SJCRH30 (cell line): ENCODE data around the gene SYNJ1. TPM values are rescaled to one million over a fixed set of nuclear protein-coding genes. Genes with fewer than 3 reads are reported as not detected.

Experiments
- DNase-seq, 2 experiments: peaks; one replicate each; pipeline ENCODE4 v3.0.0-alpha.2; 2015 to 2020
- H3K27ac ChIP-seq: fragments of 250-450 bp; sonication (Bioruptor Pico); 2 replicates; pipeline ENCODE4 v1.5.1; 2020; ENCODE audit warnings: mild to moderate bottlenecking, moderate library complexity
- H3K27me3 ChIP-seq: fragments of 250-450 bp; sonication (Bioruptor Pico); 2 replicates; pipeline ENCODE4 v1.5.1; 2020; ENCODE audit warnings: mild to moderate bottlenecking, moderate library complexity
- H3K36me3 ChIP-seq: fragments of 250-450 bp; sonication (Bioruptor Pico); 2 replicates; pipeline ENCODE4 v1.5.1; 2020; ENCODE audit warnings: mild to moderate bottlenecking, moderate library complexity
- H3K4me1 ChIP-seq: fragments of 250-450 bp; sonication (Bioruptor Pico); 2 replicates; pipeline ENCODE4 v1.5.1; 2020; ENCODE audit warnings: mild to moderate bottlenecking, moderate library complexity
- H3K4me3 ChIP-seq: fragments of 250-450 bp; sonication (Bioruptor Pico); 2 replicates; pipeline ENCODE4 v1.5.1; 2020; ENCODE audit warnings: mild to moderate bottlenecking, moderate library complexity
- H3K9me3 ChIP-seq: fragments of 250-450 bp; sonication (Bioruptor Pico); replicated peaks from 2 replicates; pipeline ENCODE4 v1.5.1; 2020; ENCODE audit warnings: mild to moderate bottlenecking, moderate library complexity
- total RNA-seq: library from RNA; depleted of rRNA; stranded (reverse); fragments of >200 nt; shearing (Covaris generic); gene quantifications from 2 replicates; pipeline ENCODE4 v1.2.3, GENCODE V29; 2014

The SYNJ1 gene
- total RNA-seq, 1 experiment from 2014 or later = 9.7 TPM

- no peak for DNase-seq
- no peaks in the 10 kb centered on the region for H3K4me1 ChIP-seq
- no peak overlapping the region for H3K4me3 ChIP-seq
- H3K27me3 ChIP-seq = no peaks in the 10 kb centered on the region
- no peaks in the 10 kb centered on the region for H3K9me3 ChIP-seq
- no peak overlapping the region for H3K27ac ChIP-seq
- peaks cover 5% of the 10 kb centered on the region; the same call in 1 of the 2 replicates for H3K36me3 ChIP-seq
Measured at GRCh38 chr21:32599091-32599490, 128.7 kb downstream of the SYNJ1 start.

DNA sequence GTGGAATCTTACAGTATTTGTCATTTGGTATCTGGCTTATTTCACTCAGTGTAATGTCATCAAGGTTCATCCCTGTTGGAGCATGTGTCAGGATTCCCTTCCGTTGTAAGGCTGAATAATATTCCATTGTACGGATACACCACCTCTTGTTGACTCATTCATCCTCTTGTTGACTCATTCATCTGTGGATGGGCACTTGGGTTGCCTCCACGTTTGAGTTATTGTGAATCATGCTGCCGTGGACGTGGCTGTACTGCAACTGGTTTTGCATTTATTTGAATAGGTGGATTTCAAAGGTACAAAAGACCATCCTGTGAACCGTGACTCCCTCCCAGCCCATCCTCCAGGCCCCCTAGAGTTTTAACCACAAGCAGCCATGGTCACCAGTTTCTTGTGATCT lies 130.6 kb downstream of the SYNJ1 start:
- no peak for DNase-seq
- no peak overlapping the region for H3K4me3 ChIP-seq
- peaks cover 7% of the 10 kb centered on the region; the same call in 1 of the 2 replicates for H3K4me1 ChIP-seq
- H3K36me3 ChIP-seq = peaks cover 2% of the 10 kb centered on the region; the same call in 1 of the 2 replicates
- no peak overlapping the region for H3K27ac ChIP-seq
- no peaks in the 10 kb centered on the region for H3K9me3 ChIP-seq
- no peaks in the 10 kb centered on the region for H3K27me3 ChIP-seq

- Histone ChIP-seq H3K36me3 (peaks cover 2% of the 10 kb centered on the region; the same call in 1 of the 2 replicates), H3K27ac (no peak overlapping the region), H3K4me1 (peaks cover 7% of the 10 kb centered on the region; the same call in 1 of the 2 replicates), H3K27me3 (no peaks in the 10 kb centered on the region), H3K4me3 (no peak overlapping the region), H3K9me3 (no peaks in the 10 kb centered on the region)
- no peak for DNase-seq
Measured at GRCh38 chr21:32595431-32595830, 132.4 kb downstream of the SYNJ1 start.

DNA sequence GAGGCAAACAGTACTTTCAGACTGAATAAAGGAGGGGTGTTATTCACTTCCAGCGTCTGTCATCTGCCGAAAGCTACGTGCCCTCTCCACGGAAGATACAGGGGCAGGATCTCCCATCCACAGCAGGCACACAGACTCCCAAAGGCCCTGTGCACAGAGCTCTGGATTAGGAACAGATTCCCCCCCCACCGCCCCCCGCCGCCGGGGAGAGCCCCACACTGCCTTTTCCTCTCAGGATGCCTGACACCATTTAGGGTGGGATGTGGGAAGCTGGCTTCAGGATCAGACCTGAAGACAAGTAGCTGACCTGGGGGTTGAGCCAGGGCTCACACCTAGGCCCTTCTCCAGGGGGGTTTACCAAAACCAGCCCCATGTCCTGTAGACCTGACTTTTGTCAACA lies 134.1 kb downstream of the SYNJ1 start:
- Histone ChIP-seq H3K27me3 (no peaks in the 10 kb centered on the region), H3K36me3 (no peaks in the 10 kb centered on the region), H3K27ac (no peak overlapping the region), H3K4me3 (no peak overlapping the region), H3K4me1 (peaks cover 7% of the 10 kb centered on the region; the same call in 1 of the 2 replicates), H3K9me3 (no peaks in the 10 kb centered on the region)
- DNase-seq = no peak

DNA sequence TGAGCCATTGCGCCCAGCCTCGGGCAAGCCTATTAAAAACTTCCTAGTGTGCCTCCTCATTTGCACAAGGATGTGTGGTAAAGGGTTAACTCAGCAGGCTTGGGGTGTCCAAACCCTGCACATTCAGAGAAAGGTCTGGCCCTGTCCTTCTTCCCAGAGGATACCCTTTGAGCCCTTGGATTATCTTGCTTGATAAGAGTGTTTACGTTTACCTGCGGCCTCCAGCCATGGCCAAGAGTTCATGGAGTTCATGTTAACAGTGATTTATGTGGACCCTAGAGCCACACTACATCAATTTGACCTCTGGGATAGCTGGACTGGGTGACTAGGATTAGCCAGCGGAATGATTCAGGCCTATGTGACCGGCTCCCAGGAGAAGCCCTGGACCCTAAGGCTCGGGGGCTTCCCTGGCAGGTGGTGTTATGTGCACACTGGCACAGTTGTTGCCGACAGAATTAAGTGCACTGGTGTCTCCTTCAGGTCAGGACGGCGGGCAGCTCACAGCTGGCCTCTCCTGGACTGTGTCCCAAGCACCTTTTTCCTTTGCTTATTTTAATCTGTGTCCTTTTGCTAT lies 134.8 kb downstream of the SYNJ1 start:
- no peak overlapping the region for H3K4me3 ChIP-seq
- H3K9me3 ChIP-seq = no peaks in the 10 kb centered on the region
- no peak overlapping the region for H3K27ac ChIP-seq
- no peaks in the 10 kb centered on the region for H3K27me3 ChIP-seq
- peaks cover 7% of the 10 kb centered on the region; the same call in 1 of the 2 replicates for H3K4me1 ChIP-seq
- H3K36me3 ChIP-seq = no peaks in the 10 kb centered on the region
- DNase-seq = peak; percentile 21 to 49

- no peaks in the 10 kb centered on the region for H3K9me3 ChIP-seq
- DNase-seq = no peak
- H3K4me3 ChIP-seq = no peak overlapping the region
- no peak overlapping the region for H3K27ac ChIP-seq
- H3K36me3 ChIP-seq = no peaks in the 10 kb centered on the region
- no peaks in the 10 kb centered on the region for H3K27me3 ChIP-seq
- H3K4me1 ChIP-seq = peaks cover 7% of the 10 kb centered on the region; the same call in 1 of the 2 replicates
Measured at GRCh38 chr21:32590130-32590529, 137.7 kb downstream of the SYNJ1 start.

GRCh38 chr21:32587651-32588050 lies 140.2 kb downstream of the SYNJ1 start:
- Histone ChIP-seq H3K4me3 (no peak overlapping the region), H3K27me3 (no peaks in the 10 kb centered on the region), H3K36me3 (no peaks in the 10 kb centered on the region), H3K9me3 (no peaks in the 10 kb centered on the region), H3K4me1 (no peaks in the 10 kb centered on the region), H3K27ac (no peak overlapping the region)
- no peak for DNase-seq

- no peak for DNase-seq
- no peak overlapping the region for H3K27ac ChIP-seq
- no peaks in the 10 kb centered on the region for H3K9me3 ChIP-seq
- no peaks in the 10 kb centered on the region for H3K4me1 ChIP-seq
- no peaks in the 10 kb centered on the region for H3K36me3 ChIP-seq
- no peak overlapping the region for H3K4me3 ChIP-seq
- H3K27me3 ChIP-seq = no peaks in the 10 kb centered on the region
Measured at GRCh38 chr21:32587120-32587519, 140.7 kb downstream of the SYNJ1 start.

- Histone ChIP-seq H3K27ac (no peak overlapping the region), H3K36me3 (no peaks in the 10 kb centered on the region), H3K27me3 (no peaks in the 10 kb centered on the region), H3K9me3 (no peaks in the 10 kb centered on the region), H3K4me3 (no peak overlapping the region), H3K4me1 (no peaks in the 10 kb centered on the region)
- DNase-seq = no peak
Measured at GRCh38 chr21:32585970-32586369, 141.8 kb downstream of the SYNJ1 start.

DNA sequence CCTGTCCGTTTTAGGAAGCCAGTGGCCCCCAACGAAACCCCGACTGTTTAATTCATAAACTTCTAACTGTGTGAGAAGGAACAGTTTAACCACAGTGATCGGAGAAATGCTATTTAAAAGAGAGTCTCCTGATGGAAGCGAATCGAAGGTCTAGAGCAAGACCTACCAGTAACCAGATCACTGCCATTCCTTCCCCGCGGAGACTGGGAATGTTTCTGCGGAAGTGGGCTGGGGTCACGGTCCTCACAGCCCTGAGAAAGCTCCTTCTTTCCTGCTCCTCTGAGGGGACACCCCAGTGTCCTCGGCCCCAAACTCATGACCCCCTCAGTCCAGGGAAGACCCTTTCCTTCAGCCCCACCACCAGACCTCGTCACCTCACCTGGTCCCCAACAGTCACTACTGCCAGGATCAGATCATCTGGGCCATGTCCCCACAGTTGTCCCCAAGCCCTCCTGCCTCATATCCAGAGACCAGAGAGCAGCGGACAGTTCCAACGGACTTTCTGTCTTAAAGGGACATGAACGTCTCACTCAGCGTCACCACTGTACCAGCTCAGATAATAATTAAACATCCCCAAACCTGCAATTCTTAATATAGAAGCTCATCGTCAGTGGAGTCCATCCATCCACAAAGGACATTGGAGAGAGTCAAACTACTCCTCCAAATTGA lies 142.6 kb downstream of the SYNJ1 start, which contains the start of gene TCP10L:
Gene TCP10L (minus strand): TSS at position 482 of the 669 bp plus-strand sequence. CDS start 1,219 bp downstream, outside the sequence.
- Histone ChIP-seq H3K36me3 (no peaks in the 10 kb centered on the region), H3K4me1 (no peaks in the 10 kb centered on the region), H3K27me3 (no peaks in the 10 kb centered on the region), H3K9me3 (no peaks in the 10 kb centered on the region), H3K27ac (no peak within 1 kb of the TSS), H3K4me3 (no peak within 1 kb of the TSS)
- DNase-seq = no peak

DNA sequence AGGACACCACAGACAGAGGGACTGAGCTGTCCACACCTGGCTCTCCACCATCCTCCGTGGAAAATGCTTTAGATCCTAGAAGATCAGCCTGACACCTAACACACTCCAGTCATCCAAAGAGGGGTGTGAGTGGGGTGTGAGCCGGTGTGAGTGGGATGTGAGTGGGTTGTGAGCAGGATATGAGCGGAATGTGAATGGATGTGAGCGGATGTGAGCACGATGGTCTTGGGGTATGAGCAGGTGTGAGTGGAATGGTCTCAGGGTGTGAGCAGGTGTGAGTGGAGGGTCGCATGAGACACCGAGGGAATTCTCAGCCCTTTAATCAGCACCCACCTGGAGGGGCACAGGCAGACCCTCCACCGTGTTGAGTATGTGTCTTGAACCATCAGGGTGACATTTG lies 143.3 kb downstream of the SYNJ1 start:
- H3K27me3 ChIP-seq = no peaks in the 10 kb centered on the region
- H3K9me3 ChIP-seq = no peaks in the 10 kb centered on the region
- no peaks in the 10 kb centered on the region for H3K4me1 ChIP-seq
- H3K4me3 ChIP-seq = no peak overlapping the region
- H3K27ac ChIP-seq = no peak overlapping the region
- H3K36me3 ChIP-seq = no peaks in the 10 kb centered on the region
- no peak for DNase-seq

GRCh38 chr21:32581732-32582131 lies 146.1 kb downstream of the SYNJ1 start:
- no peaks in the 10 kb centered on the region for H3K9me3 ChIP-seq
- H3K4me1 ChIP-seq = no peaks in the 10 kb centered on the region
- no peak overlapping the region for H3K4me3 ChIP-seq
- H3K27me3 ChIP-seq = no peaks in the 10 kb centered on the region
- H3K27ac ChIP-seq = no peak overlapping the region
- DNase-seq = no peak
- no peaks in the 10 kb centered on the region for H3K36me3 ChIP-seq

- Histone ChIP-seq H3K4me1 (no peaks in the 10 kb centered on the region), H3K4me3 (no peak overlapping the region), H3K27ac (no peak overlapping the region), H3K9me3 (no peaks in the 10 kb centered on the region), H3K27me3 (no peaks in the 10 kb centered on the region), H3K36me3 (no peaks in the 10 kb centered on the region)
- DNase-seq = no peak
Measured at GRCh38 chr21:32580949-32581348, 146.9 kb downstream of the SYNJ1 start.
